HEK293 (cell line): Measurements from ENCODE around the gene CTNNBL1.

ENCODE experiments used
- PRDM1 ChIP-seq: fragments of 450-650 bp; formaldehyde crosslinking; IDR thresholded peaks from 2 replicates; pipeline ENCODE4; 2016; ENCODE audit warnings: missing biosample characterization, missing genetic modification characterization
- ZFP41 ChIP-seq: fragments of 450-650 bp; formaldehyde crosslinking; IDR thresholded peaks from 2 replicates; pipeline ENCODE4 v1.5.1; 2016; ENCODE audit warnings: missing biosample characterization, missing genetic modification characterization, borderline replicate concordance
- ZNF114 ChIP-seq: fragments of 450-650 bp; formaldehyde crosslinking; IDR thresholded peaks from 2 replicates; pipeline ENCODE4 v1.5.0; 2017; ENCODE audit warnings: missing biosample characterization, missing genetic modification characterization
- ZNF133 ChIP-seq: fragments of 450-650 bp; formaldehyde crosslinking; IDR thresholded peaks from 2 replicates; pipeline ENCODE4 v1.5.1; 2016; ENCODE audit warnings: missing biosample characterization, missing genetic modification characterization
- ZNF394 ChIP-seq: fragments of 450-650 bp; formaldehyde crosslinking; IDR thresholded peaks from 2 replicates; pipeline ENCODE4 v1.5.1; 2016; ENCODE audit warnings: missing biosample characterization, missing genetic modification characterization, mild to moderate bottlenecking, moderate library complexity, borderline replicate concordance
- ZNF776 ChIP-seq: fragments of 450-650 bp; formaldehyde crosslinking; IDR thresholded peaks from 2 replicates; pipeline ENCODE4 v1.5.0; 2017; ENCODE audit warnings: missing biosample characterization, missing genetic modification characterization, borderline replicate concordance
- TF ChIP-seq, protein P1 (sequence below): fragments of 450-650 bp; formaldehyde crosslinking; IDR thresholded peaks from 2 replicates; pipeline ENCODE4 v1.5.1; 2016; ENCODE audit warnings: missing biosample characterization, missing genetic modification characterization

DNA sequence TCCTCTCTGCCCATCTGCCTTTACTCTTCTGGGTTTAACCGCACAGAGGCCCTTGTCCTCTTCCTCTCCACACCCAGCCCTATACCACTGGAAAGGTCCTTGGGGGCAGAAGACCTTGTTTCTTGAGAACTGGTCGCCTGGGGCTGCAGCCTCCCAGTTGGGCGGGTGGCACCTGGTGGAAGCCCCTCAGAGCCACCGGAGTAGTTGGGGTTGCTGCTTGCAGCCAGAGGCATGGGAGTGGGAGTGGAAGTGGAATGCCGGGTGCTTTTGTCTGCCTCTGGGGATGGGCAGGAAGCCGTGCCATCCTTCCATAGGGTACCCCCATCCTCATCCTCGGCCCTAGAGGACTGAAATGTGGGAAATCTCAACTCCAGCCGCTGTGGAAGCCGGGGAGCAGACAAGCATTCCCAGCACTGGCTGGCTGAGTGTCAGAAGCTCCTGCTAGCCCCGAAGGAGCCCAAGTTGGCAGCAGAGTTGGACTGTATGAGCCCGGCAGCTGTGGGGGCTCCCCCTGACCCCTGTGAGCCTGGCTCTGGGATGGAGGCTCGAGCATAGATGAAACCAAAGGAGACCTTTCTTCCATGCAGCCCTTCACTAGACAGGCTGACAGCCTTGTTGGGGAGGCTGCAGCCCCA, 210.3 kb downstream of the CTNNBL1 start:
- TF ChIP-seq ZNF133 (tag by site-specific recombination) (no peak), ZNF394 (tag by site-specific recombination) (no peak), PRDM1 (tag by site-specific recombination) (no peak), ZNF776 (no peak), ZFP41 (tag by site-specific recombination) (no peak), ZNF114 (tag by site-specific recombination) (no peak)
- TF ChIP-seq, protein P1, sequence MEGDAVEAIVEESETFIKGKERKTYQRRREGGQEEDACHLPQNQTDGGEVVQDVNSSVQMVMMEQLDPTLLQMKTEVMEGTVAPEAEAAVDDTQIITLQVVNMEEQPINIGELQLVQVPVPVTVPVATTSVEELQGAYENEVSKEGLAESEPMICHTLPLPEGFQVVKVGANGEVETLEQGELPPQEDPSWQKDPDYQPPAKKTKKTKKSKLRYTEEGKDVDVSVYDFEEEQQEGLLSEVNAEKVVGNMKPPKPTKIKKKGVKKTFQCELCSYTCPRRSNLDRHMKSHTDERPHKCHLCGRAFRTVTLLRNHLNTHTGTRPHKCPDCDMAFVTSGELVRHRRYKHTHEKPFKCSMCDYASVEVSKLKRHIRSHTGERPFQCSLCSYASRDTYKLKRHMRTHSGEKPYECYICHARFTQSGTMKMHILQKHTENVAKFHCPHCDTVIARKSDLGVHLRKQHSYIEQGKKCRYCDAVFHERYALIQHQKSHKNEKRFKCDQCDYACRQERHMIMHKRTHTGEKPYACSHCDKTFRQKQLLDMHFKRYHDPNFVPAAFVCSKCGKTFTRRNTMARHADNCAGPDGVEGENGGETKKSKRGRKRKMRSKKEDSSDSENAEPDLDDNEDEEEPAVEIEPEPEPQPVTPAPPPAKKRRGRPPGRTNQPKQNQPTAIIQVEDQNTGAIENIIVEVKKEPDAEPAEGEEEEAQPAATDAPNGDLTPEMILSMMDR (tag by site-specific recombination), result no peak
